Right ventricle myocardium inferior (tissue), 1 donor: ENCODE data around the gene AFAP1. TPM values are rescaled to one million over a fixed set of nuclear protein-coding genes. Genes with fewer than 3 reads are reported as not detected.

Experiments used
- ATAC-seq: fragments of 200-7000 bp; cut with Tn5 transposase; one replicate; pipeline ENCODE4 v1.9.1; 2020; ENCODE audit warnings: mild to moderate bottlenecking, moderate library complexity
- DNase-seq: peaks from one replicate; pipeline ENCODE4 v3.0.0; 2021; ENCODE audit errors: missing footprints
- intact Hi-C: fragments of 100-400 bp; cut with DNase I; formaldehyde crosslinking; loops from one replicate; pipeline ENCODE4 v1.11.0; 2022
- long read RNA-seq: library from polyadenylated mRNA; unstranded; transcript quantifications from one replicate; pipeline ENCODE4 v2.0.0, GENCODE V29; 2021
- total RNA-seq: library from RNA; stranded (reverse); fragmentation: NEBNext Ultra II Directional; extraction: Animal tissue kit (Norgen Biotek cat#: 25700); gene quantifications from one replicate; pipeline ENCODE4 v1.2.1, GENCODE V29; 2021
- donor health status: DM: no; HTN: yes; CAD: no; lungs with severe emphysema.

Gene AFAP1
- total RNA-seq = 8.0 TPM
- long read RNA-seq, full-length matches to known transcripts = 4 of 5 reads
- long read RNA-seq, partial matches to known transcripts = 0 of 5 reads
- long read RNA-seq, other reads (novel, unspliced or antisense) = 1 of 5 reads

GRCh38 chr4:7939377-7940108, at the start of gene AFAP1:
Gene AFAP1, minus strand, starts transcription at chr4:7939861. Its CDS starts 67,783 bp downstream, at chr4:7872078.
- DNase-seq = peak; percentile 94
- peak; percentile 98 for ATAC-seq
- intact Hi-C loops = loop anchor here (5.0 kb wide), 1 partner anchor 62 kb away; no protein-coding TSS in a partner anchor

GRCh38 chr4:7988437-7988836, 48.8 kb upstream of the AFAP1 start:
- DNase-seq (no peak), ATAC-seq (no peak)
- intact Hi-C loops = no loop called here

- DNase-seq (peak; percentile 20), ATAC-seq (peak; percentile 63)
- intact Hi-C loops = loop anchor here (1.0 to 2.0 kb wide), 2 partner anchors 182 to 217 kb away; no protein-coding TSS in a partner anchor
These were observed 47.7 kb upstream of the AFAP1 start for GRCh38 chr4:7987148-7987989.

GRCh38 chr4:7985891-7986441, 46.3 kb upstream of the AFAP1 start:
- ATAC-seq = peak; percentile 20
- DNase-seq = no peak
- intact Hi-C loops = loop anchor here (2.0 kb wide), 1 partner anchor 215 kb away; no protein-coding TSS in a partner anchor

GRCh38 chr4:7985072-7985471, 45.4 kb upstream of the AFAP1 start:
- ATAC-seq (no peak), DNase-seq (no peak)
- intact Hi-C loops = no loop called here

- DNase-seq = no peak
- intact Hi-C loops = no loop called here
- ATAC-seq = no peak
These were observed 44.7 kb upstream of the AFAP1 start for GRCh38 chr4:7984286-7984925.

GRCh38 chr4:7983296-7983695, 43.6 kb upstream of the AFAP1 start:
- DNase-seq = no peak
- intact Hi-C loops = no loop called here
- no peak for ATAC-seq

- intact Hi-C loops = no loop called here
- ATAC-seq = no peak
- peak; percentile 59 for DNase-seq
These were observed 42.2 kb upstream of the AFAP1 start for GRCh38 chr4:7981738-7982394.

GRCh38 chr4:7980036-7980435, 40.4 kb upstream of the AFAP1 start:
- intact Hi-C loops = no loop called here
- DNase-seq = no peak
- no peak for ATAC-seq

GRCh38 chr4:7979652-7979968, 39.9 kb upstream of the AFAP1 start:
- ATAC-seq = no peak
- intact Hi-C loops = no loop called here

GRCh38 chr4:7978907-7979651, 39.4 kb upstream of the AFAP1 start:
- no peak for ATAC-seq
- intact Hi-C loops = no loop called here

More at GRCh38 chr4:7979652-7979968, 39.9 kb upstream of the AFAP1 start:
- DNase-seq = peak; percentile 11

GRCh38 chr4:7978489-7978888, 38.8 kb upstream of the AFAP1 start:
- intact Hi-C loops = no loop called here
- ATAC-seq (peak; percentile 45), DNase-seq (peak; percentile 30)

More at GRCh38 chr4:7978907-7979651, 39.4 kb upstream of the AFAP1 start:
- DNase-seq = peak; percentile 58

GRCh38 chr4:7976634-7977033, 37.0 kb upstream of the AFAP1 start:
- intact Hi-C loops = no loop called here
- no peak for ATAC-seq
- no peak for DNase-seq

- no peak for ATAC-seq
- intact Hi-C loops = no loop called here
- DNase-seq = peak; percentile 3
These were observed 36.4 kb upstream of the AFAP1 start for GRCh38 chr4:7976025-7976424.

- intact Hi-C loops = no loop called here
- ATAC-seq (no peak), DNase-seq (peak; percentile 9)
These were observed 34.8 kb upstream of the AFAP1 start for GRCh38 chr4:7974425-7974824.

- DNase-seq (peak; percentile 46), ATAC-seq (no peak)
- intact Hi-C loops = no loop called here
These were observed 33.9 kb upstream of the AFAP1 start for GRCh38 chr4:7973545-7973981.

- intact Hi-C loops = no loop called here
- peak; percentile 47 for DNase-seq
These were observed 32.3 kb upstream of the AFAP1 start for GRCh38 chr4:7971881-7972500.

More at GRCh38 chr4:7971881-7972500, 32.3 kb upstream of the AFAP1 start:
- no peak for ATAC-seq
